HCT116 (cell line): ENCODE data around the gene RPL28. TPM values are rescaled to one million over a fixed set of nuclear protein-coding genes. Genes with fewer than 3 reads are reported as not detected.
A peak's percentile ranks its signal among the peaks of the same experiment; 100 is the strongest.
"Not testable (repeated sequence)": the region's sequence is repeated elsewhere in the genome, so short reads cannot be mapped to it uniquely, and the experiment has no call there.

Experiments
- ATAC-seq: fragments of 200-7000 bp; cut with Tn5 transposase; 2 replicates; pipeline ENCODE4 v1.9.1; 2020; ENCODE audit warnings: mild to moderate bottlenecking, moderate library complexity
- BruUV-seq: library from RNA; stranded (reverse); fragments of 400-500 nt; replicated peaks from 2 replicates; lab custom pipeline; 2021; lab: Mats Ljungman, UMichigan
- CTCF ChIA-PET: fragments of 300-600 bp; sonication (Branson Sonifier 250); formaldehyde crosslinking; loops from one replicate; lab custom pipeline; 2021; ENCODE audit warnings: antibody characterized with exemption; lab: Charles Lee
- POLR2A ChIA-PET: fragments of 300-600, 350-600 bp; sonication (Branson Sonifier 250); formaldehyde crosslinking; loops from one replicate; lab custom pipeline; 2021; ENCODE audit warnings: antibody characterized with exemption; lab: Charles Lee
- RAD21 ChIA-PET, 2 experiments: fragments of 300-600 bp; sonication (Branson Sonifier 250); formaldehyde crosslinking; loops; one replicate each; lab custom pipeline; 2023; ENCODE audit warnings: low total read pairs in 2 of 2; ENCODE audit not compliant: uncharacterized antibody in 2 of 2, unreplicated experiment in 2 of 2, low non-redundant PET in 1 of 2; lab: Charles Lee
- DNase-seq: peaks from one replicate; pipeline ENCODE4 v3.0.0-alpha.2; 2010; ENCODE audit warnings: low read depth, low spot score
- H2AFZ ChIP-seq: fragments of 200-600 bp; shearing (Covaris generic), sonication (generic); 2 replicates; pipeline ENCODE4 v1.6.1; 2017; ENCODE audit warnings: low read depth, mixed run types, mixed read lengths, antibody characterized with exemption, low read length; ENCODE audit not compliant: poor library complexity, severe bottlenecking
- H3K27ac ChIP-seq: 2 replicates; pipeline ENCODE4 v1.5.1; 2012; ENCODE audit warnings: low read depth, low read length
- H3K27me3 ChIP-seq: fragments of 200-600 bp; sonication (generic); 2 replicates; pipeline ENCODE4 v1.6.1; 2016; ENCODE audit warnings: mixed run types, low read length, mixed read lengths; ENCODE audit not compliant: insufficient read depth
- H3K36me3 ChIP-seq, 2 experiments: fragments of 200-500 bp in 1 of 2; fragments of 200-600 bp in 1 of 2; sonication (Bioruptor generic) in 1 of 2; sonication (generic) in 1 of 2; 2 replicates each; pipeline versions ENCODE4 v1.5.1 to v1.6.1; 2014 to 2016; ENCODE audit warnings: low read length in 2 of 2, inconsistent platforms in 1 of 2, mixed read lengths in 1 of 2, mixed run types in 1 of 2; ENCODE audit not compliant: insufficient read depth in 2 of 2, control insufficient read depth in 1 of 2
- H3K4me1 ChIP-seq, 2 experiments: fragments of 200-600 bp in 1 of 2; sonication (generic) in 1 of 2; 2 replicates each; pipeline versions ENCODE4 v1.5.1 to v1.6.1; 2012 to 2017; ENCODE audit warnings: low read length in 2 of 2, inconsistent platforms in 1 of 2, mild to moderate bottlenecking in 1 of 2, mixed read lengths in 1 of 2, mixed run types in 1 of 2, moderate library complexity in 1 of 2; ENCODE audit not compliant: insufficient read depth in 2 of 2, control insufficient read depth in 1 of 2
- H3K4me2 ChIP-seq: fragments of 200-600 bp; sonication (generic); 2 replicates; pipeline ENCODE4 v1.6.1; 2017; ENCODE audit warnings: mixed run types, low read length, mixed read lengths
- H3K4me3 ChIP-seq, 2 experiments: fragments of 200-600 bp in 1 of 2; sonication (generic) in 1 of 2; replicated peaks in 1 of 2; 2 replicates each; pipeline ENCODE4 v1.5.1; 2011 to 2016; ENCODE audit warnings: low read length in 2 of 2, control low read depth in 1 of 2, low read depth in 1 of 2, mild to moderate bottlenecking in 1 of 2, mixed read lengths in 1 of 2, mixed run types in 1 of 2
- H3K79me2 ChIP-seq: fragments of 200-600 bp; sonication (generic); 2 replicates; pipeline ENCODE4 v1.6.1; 2017; ENCODE audit warnings: mild to moderate bottlenecking, mixed run types, low read length, moderate library complexity, mixed read lengths; ENCODE audit not compliant: insufficient read depth
- H3K9ac ChIP-seq: fragments of 200-600 bp; sonication (generic); 2 replicates; pipeline ENCODE4 v1.6.1; 2016; ENCODE audit warnings: low read length, mixed read lengths
- H3K9me2 ChIP-seq: fragments of 200-600 bp; sonication (generic), shearing (Covaris generic); 2 replicates; pipeline ENCODE4 v1.6.1; 2017; ENCODE audit warnings: mixed run types, mild to moderate bottlenecking, moderate library complexity; ENCODE audit not compliant: insufficient read depth
- H3K9me3 ChIP-seq, 2 experiments: fragments of 200-500 bp in 1 of 2; fragments of 200-600 bp in 1 of 2; sonication (Bioruptor generic) in 1 of 2; sonication (generic) in 1 of 2; 2 replicates each; pipeline ENCODE4 v1.6.1; 2014 to 2017; ENCODE audit warnings: low read length in 2 of 2, mixed read lengths in 2 of 2, inconsistent platforms in 1 of 2, low read depth in 1 of 2, mild to moderate bottlenecking in 1 of 2, mixed run types in 1 of 2, moderate library complexity in 1 of 2; ENCODE audit not compliant: control insufficient read depth in 1 of 2, insufficient read depth in 1 of 2
- H4K20me1 ChIP-seq: fragments of 200-600 bp; sonication (generic), shearing (Covaris generic); 2 replicates; pipeline ENCODE4 v1.6.1; 2017; ENCODE audit warnings: mixed run types, mild to moderate bottlenecking, moderate library complexity; ENCODE audit not compliant: insufficient read depth
- CBX3 ChIP-seq: IDR thresholded peaks from 2 replicates; pipeline ENCODE4 v1.6.1; 2012; ENCODE audit warnings: low read depth
- EGR1 ChIP-seq: IDR thresholded peaks from 2 replicates; pipeline ENCODE4 v1.6.1; 2012; ENCODE audit warnings: low read depth
- MAX ChIP-seq: IDR thresholded peaks from 2 replicates; pipeline ENCODE4 v1.6.1; 2012
- POLR2A ChIP-seq: IDR thresholded peaks from 2 replicates; pipeline ENCODE4 v1.7.0; 2011; ENCODE audit warnings: borderline replicate concordance; ENCODE audit not compliant: insufficient read depth, insufficient read length; ENCODE audit errors: extremely low read depth
- POLR2AphosphoS5 ChIP-seq: IDR thresholded peaks from 2 replicates; pipeline ENCODE4 v1.6.1; 2011; ENCODE audit warnings: mild to moderate bottlenecking, low read depth, low read length, moderate library complexity
- SIN3A ChIP-seq: IDR thresholded peaks from 2 replicates; pipeline ENCODE4 v1.6.1; 2012; ENCODE audit warnings: low read depth
- SP1 ChIP-seq: IDR thresholded peaks from 2 replicates; pipeline ENCODE4 v1.6.1; 2012; ENCODE audit warnings: low read depth
- TCF7L2 ChIP-seq: IDR thresholded peaks from 2 replicates; pipeline ENCODE4 v1.7.0; 2011; ENCODE audit warnings: borderline replicate concordance, inconsistent platforms; ENCODE audit not compliant: insufficient read depth, insufficient read length; ENCODE audit errors: extremely low read depth
- YY1 ChIP-seq: IDR thresholded peaks from 2 replicates; pipeline ENCODE4 v1.6.1; 2011; ENCODE audit warnings: low read length, low read depth, moderate library complexity, mild to moderate bottlenecking; ENCODE audit not compliant: insufficient replicate concordance; ENCODE audit errors: extremely low read depth
- ZFX ChIP-seq: fragments of 450-650 bp; IDR thresholded peaks from 2 replicates; pipeline ENCODE4 v1.6.1; 2017
- intact Hi-C: fragments of 100-400 bp; cut with micrococcal nuclease; formaldehyde crosslinking; loops from 2 replicates; pipeline ENCODE4 v1.10.0; 2022
- total RNA-seq: library from RNA; stranded (reverse); gene quantifications from one replicate; pipeline ENCODE4 v1.2.1, GENCODE V29; 2021; ENCODE audit not compliant: unreplicated experiment
- TF ChIP-seq, protein P1 (sequence below): IDR thresholded peaks from 2 replicates; pipeline ENCODE4 v1.6.1; 2011; ENCODE audit warnings: mild to moderate bottlenecking, low read length, moderate library complexity; ENCODE audit not compliant: insufficient replicate concordance; ENCODE audit errors: extremely low read depth

Gene RPL28
- total RNA-seq, 1 experiment from 2014 or later, result 3,050 TPM

DNA sequence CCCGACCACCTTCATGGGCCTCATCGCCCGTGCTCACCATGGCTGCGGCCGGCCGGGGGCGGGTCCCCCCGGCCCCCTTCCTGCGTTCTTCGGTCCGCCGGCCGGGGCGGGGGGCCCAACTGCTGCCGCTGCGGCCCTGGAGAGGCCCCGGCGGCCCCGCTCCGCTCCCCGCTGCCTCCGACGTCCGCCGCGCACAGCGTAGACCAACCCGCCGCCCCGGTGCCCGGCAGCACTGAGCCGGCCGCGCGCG, 21.7 kb downstream of the RPL28 start, which contains the start of gene UBE2S:
UBE2S (minus strand) TSS at position 239 of the 250 bp plus-strand sequence; CDS start at position 40, 199 bp downstream.
- ATAC-seq, result peak; percentile 78
- not testable (repeated sequence) for DNase-seq

DNA sequence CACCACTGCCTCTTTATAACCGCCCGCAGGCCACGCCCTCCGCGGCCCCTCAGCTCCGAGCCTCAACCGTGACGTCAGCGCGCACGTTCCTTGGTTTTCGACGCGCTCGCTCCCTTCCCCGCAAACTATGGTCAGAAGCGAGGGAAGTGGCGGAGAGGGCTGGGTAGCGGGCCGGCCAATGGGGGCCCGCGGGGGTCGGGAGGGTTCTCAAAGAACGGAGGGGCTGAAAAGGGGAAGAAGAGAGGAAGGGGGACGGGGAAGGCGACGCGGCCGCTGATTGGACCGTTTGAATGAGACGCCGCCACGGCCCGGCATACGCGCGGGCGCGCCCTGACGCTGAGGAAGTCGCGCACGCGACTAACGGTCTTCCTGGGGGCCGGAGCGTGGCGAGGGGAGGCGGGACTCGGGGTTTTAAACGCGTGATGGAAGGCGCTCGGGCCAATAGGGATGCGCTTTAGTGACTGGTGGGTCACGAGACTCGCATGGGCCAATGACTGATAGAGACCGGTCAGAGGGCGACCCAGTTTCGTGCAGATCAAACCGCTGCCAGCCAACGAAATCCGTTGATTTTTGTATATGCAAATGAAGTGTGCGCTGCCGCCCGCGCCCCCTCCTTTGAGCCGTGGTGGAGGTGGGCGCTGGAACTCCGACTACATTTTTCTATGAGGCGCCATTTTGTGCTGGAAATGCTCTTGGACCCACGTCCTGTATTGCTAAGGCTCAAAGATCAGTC, 22.2 kb downstream of the RPL28 start:
- BruUV-seq, result no TSS peak
- POLR2A ChIA-PET, result interaction anchor here (0.6 to 1.8 kb wide), 24 partner anchors 9 to 328 kb away, joined by 3 to 17 read pairs (median 5); partner anchors contain the start of genes HSPBP1, ISOC2, PPP6R1 and TMEM238

More for the DNA sequence above, 21.7 kb downstream of the RPL28 start, which contains the start of gene UBE2S:
- H3K27me3 ChIP-seq, RAD21 ChIA-PET, BruUV-seq, intact Hi-C loops, H3K9me2 ChIP-seq, H3K9me3 ChIP-seq: not testable (repeated sequence)
- Histone ChIP-seq H4K20me1 (peaks cover 16% of the 10 kb centered on the region; the same call in 1 of the 2 replicates), H3K4me3 (peak within 1 kb of the TSS; percentile 81 to 93), H3K9ac (peak within 1 kb of the TSS; percentile 99), H3K27ac (peak within 1 kb of the TSS; percentile 95), H2AFZ (peak within 1 kb of the TSS; percentile 67), H3K79me2 (peaks cover 49% of the 10 kb centered on the region), H3K4me2 (peak within 1 kb of the TSS; percentile 83), H3K36me3 (peaks cover 28 to 39% of the 10 kb centered on the region in 2 experiments), H3K4me1 (peaks cover 12 to 27% of the 10 kb centered on the region in 2 experiments)
- ChIA-PET CTCF (interaction anchor here (2.0 kb wide), 1 partner anchor 261 kb away, joined by 6 read pairs; no protein-coding TSS in a partner anchor), POLR2A (interaction anchor here (0.6 to 1.8 kb wide), 23 partner anchors 8 to 327 kb away, joined by 3 to 17 read pairs (median 5); partner anchors contain the start of genes HSPBP1, ISOC2, PPP6R1 and TMEM238)
- TF ChIP-seq POLR2AphosphoS5 (peak; percentile 98), YY1 (peak; percentile 64), SIN3A (peak; percentile 90; the same call in 1 of the 2 replicates), POLR2A (peak; percentile 97), ZFX (peak; percentile 91; the same call in 1 of the 2 replicates)

More for the DNA sequence above, 22.2 kb downstream of the RPL28 start:
- peaks cover 11% of the 10 kb centered on the region; the same call in 1 of the 2 replicates for H4K20me1 ChIP-seq
- H3K9ac ChIP-seq, result peak overlapping the region; percentile 99
- CTCF ChIA-PET, result interaction anchor here (2.0 kb wide), 1 partner anchor 261 kb away, joined by 6 read pairs; no protein-coding TSS in a partner anchor
- H3K27me3 ChIP-seq, result no peaks in the 10 kb centered on the region
- H3K27ac ChIP-seq, result peak overlapping the region; percentile 95
- peak overlapping the region; percentile 81 to 93 for H3K4me3 ChIP-seq
- peaks cover 12 to 27% of the 10 kb centered on the region in 2 experiments for H3K4me1 ChIP-seq
- TF ChIP-seq MAX (peak; percentile 98), POLR2A (no peak), YY1 (peak; percentile 60), CBX3 (peak; percentile 74), TCF7L2 (peak; percentile 79), SP1 (peak; percentile 91), EGR1 (peak; percentile 55; the same call in 1 of the 2 replicates)
- TF ChIP-seq, protein P1, sequence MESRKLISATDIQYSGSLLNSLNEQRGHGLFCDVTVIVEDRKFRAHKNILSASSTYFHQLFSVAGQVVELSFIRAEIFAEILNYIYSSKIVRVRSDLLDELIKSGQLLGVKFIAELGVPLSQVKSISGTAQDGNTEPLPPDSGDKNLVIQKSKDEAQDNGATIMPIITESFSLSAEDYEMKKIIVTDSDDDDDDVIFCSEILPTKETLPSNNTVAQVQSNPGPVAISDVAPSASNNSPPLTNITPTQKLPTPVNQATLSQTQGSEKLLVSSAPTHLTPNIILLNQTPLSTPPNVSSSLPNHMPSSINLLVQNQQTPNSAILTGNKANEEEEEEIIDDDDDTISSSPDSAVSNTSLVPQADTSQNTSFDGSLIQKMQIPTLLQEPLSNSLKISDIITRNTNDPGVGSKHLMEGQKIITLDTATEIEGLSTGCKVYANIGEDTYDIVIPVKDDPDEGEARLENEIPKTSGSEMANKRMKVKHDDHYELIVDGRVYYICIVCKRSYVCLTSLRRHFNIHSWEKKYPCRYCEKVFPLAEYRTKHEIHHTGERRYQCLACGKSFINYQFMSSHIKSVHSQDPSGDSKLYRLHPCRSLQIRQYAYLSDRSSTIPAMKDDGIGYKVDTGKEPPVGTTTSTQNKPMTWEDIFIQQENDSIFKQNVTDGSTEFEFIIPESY, result no peak
- H3K9me3 ChIP-seq, result no peaks in the 10 kb centered on the region
- H2AFZ ChIP-seq, result peak overlapping the region; percentile 67
- H3K79me2 ChIP-seq, result peaks cover 44% of the 10 kb centered on the region
- DNase-seq (peak; percentile 98), ATAC-seq (peak; percentile 94)
- peaks cover 23 to 34% of the 10 kb centered on the region in 2 experiments for H3K36me3 ChIP-seq
- RAD21 ChIA-PET, result no interaction called here
- H3K4me2 ChIP-seq, result peak overlapping the region; percentile 83
- intact Hi-C loops, result no loop called here
- H3K9me2 ChIP-seq, result no peaks in the 10 kb centered on the region
